Prostate gland (tissue), 2 donors: ENCODE data around the gene RNF41.

ENCODE experiments used
- POLR2A ChIP-seq: fragments of 450-650 bp; IDR thresholded peaks from one replicate; pipeline ENCODE4 v1.6.1; 2016; ENCODE audit warnings: antibody characterized with exemption, mild to moderate bottlenecking
- TF ChIP-seq, protein P1 (sequence below), 4 experiments: fragments of 200-600 bp in 2 of 4; fragments of 450-650 bp in 2 of 4; sonication (generic) in 2 of 4; IDR thresholded peaks; 1 replicate in 3 of 4; 2 replicates in 1 of 4; pipeline ENCODE4 v1.5.1; 2016 to 2019; ENCODE audit warnings: antibody characterized with exemption in 4 of 4, mild to moderate bottlenecking in 2 of 4, moderate library complexity in 2 of 4

DNA sequence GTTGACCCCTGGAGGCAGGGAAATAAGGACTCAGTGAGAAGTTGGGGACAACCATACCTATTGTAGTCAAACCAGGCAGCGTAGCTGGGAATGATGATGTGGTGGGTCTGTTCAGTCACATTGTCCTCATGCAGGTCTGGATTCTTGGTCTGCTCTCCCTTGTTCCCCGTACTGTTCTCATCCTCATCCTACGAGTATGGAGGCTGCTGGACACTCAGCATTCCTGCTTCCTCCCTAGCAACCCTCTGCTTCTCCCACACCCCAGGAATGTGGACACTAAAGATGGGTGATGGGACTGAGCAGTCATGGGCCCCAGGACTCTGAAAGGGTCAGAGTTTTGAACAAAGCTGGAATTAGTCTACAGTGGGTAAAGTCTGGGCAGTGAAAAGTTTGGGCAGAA lies 43.4 kb downstream of the RNF41 start:
- TF ChIP-seq, protein P1, sequence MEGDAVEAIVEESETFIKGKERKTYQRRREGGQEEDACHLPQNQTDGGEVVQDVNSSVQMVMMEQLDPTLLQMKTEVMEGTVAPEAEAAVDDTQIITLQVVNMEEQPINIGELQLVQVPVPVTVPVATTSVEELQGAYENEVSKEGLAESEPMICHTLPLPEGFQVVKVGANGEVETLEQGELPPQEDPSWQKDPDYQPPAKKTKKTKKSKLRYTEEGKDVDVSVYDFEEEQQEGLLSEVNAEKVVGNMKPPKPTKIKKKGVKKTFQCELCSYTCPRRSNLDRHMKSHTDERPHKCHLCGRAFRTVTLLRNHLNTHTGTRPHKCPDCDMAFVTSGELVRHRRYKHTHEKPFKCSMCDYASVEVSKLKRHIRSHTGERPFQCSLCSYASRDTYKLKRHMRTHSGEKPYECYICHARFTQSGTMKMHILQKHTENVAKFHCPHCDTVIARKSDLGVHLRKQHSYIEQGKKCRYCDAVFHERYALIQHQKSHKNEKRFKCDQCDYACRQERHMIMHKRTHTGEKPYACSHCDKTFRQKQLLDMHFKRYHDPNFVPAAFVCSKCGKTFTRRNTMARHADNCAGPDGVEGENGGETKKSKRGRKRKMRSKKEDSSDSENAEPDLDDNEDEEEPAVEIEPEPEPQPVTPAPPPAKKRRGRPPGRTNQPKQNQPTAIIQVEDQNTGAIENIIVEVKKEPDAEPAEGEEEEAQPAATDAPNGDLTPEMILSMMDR (IDR thresholded peaks at IDR 0.05), result no peak
- TF ChIP-seq POLR2A, result no peak
